NCI-H1417 treated with DMSO at 0.1 percent for 48 hours (cell line): ENCODE data around the gene TNFAIP8L3.
"Not testable (repeated sequence)": the region's sequence is repeated elsewhere in the genome, so short reads cannot be mapped to it uniquely, and the experiment has no call there.

ENCODE experiments used
- DNase-seq: peaks from one replicate; lab custom pipeline; 2025; lab: John Stamatoyannopoulos, UW

The TNFAIP8L3 gene

GRCh38 chr15:51060030-51060673 lies 34.6 kb downstream of the TNFAIP8L3 start:
- no peak for DNase-seq

- no peak for DNase-seq
Measured at GRCh38 chr15:51054535-51054934, 40.2 kb downstream of the TNFAIP8L3 start.

- no peak for DNase-seq
Measured at GRCh38 chr15:51053571-51053970, 41.1 kb downstream of the TNFAIP8L3 start.

- no peak for DNase-seq
Measured at GRCh38 chr15:51051776-51052175, 42.9 kb downstream of the TNFAIP8L3 start.

GRCh38 chr15:51049081-51049480 lies 45.6 kb downstream of the TNFAIP8L3 start:
- no peak for DNase-seq

- DNase-seq = no peak
Measured at GRCh38 chr15:51048308-51048707, 46.4 kb downstream of the TNFAIP8L3 start.

- DNase-seq = no peak
Measured at GRCh38 chr15:51046799-51047449, 47.8 kb downstream of the TNFAIP8L3 start.

- DNase-seq = no peak
Measured at GRCh38 chr15:51046016-51046415, 48.7 kb downstream of the TNFAIP8L3 start.

GRCh38 chr15:51044037-51044727 lies 50.5 kb downstream of the TNFAIP8L3 start:
- no peak for DNase-seq

GRCh38 chr15:51038974-51039319 lies 55.8 kb downstream of the TNFAIP8L3 start:
- no peak for DNase-seq

GRCh38 chr15:51038162-51038973 lies 56.3 kb downstream of the TNFAIP8L3 start:
- no peak for DNase-seq

GRCh38 chr15:51037474-51037873 lies 57.2 kb downstream of the TNFAIP8L3 start:
- DNase-seq = not testable (repeated sequence)

- no peak for DNase-seq
Measured at GRCh38 chr15:51030649-51031316, 63.9 kb downstream of the TNFAIP8L3 start.

GRCh38 chr15:51025454-51025846 lies 69.3 kb downstream of the TNFAIP8L3 start:
- no peak for DNase-seq

- no peak for DNase-seq
Measured at GRCh38 chr15:51024735-51025453, 69.8 kb downstream of the TNFAIP8L3 start.

- no peak for DNase-seq
Measured at GRCh38 chr15:51023499-51023898, 71.2 kb downstream of the TNFAIP8L3 start.

- DNase-seq = no peak
Measured at GRCh38 chr15:51022206-51022605, 72.5 kb downstream of the TNFAIP8L3 start.

GRCh38 chr15:51016615-51017014 lies 78.1 kb downstream of the TNFAIP8L3 start:
- DNase-seq = no peak

GRCh38 chr15:51011212-51011611 lies 83.5 kb downstream of the TNFAIP8L3 start:
- no peak for DNase-seq

- DNase-seq = no peak
Measured at GRCh38 chr15:51007131-51007666, 87.5 kb downstream of the TNFAIP8L3 start.
